Naive thymus-derived CD8-positive, alpha-beta T cell (primary cell): ENCODE measurements around the gene CNTNAP2. TPM values are rescaled to one million over a fixed set of nuclear protein-coding genes. Genes with fewer than 3 reads are reported as not detected.
"Not testable (repeated sequence)": the region's sequence is repeated elsewhere in the genome, so short reads cannot be mapped to it uniquely, and the experiment has no call there.

Experiments used
- ATAC-seq, 2 donors: fragments of 150-1000 bp; cut with Tn5 transposase in 1 of 2; sonication (Bioruptor Pico), chemical (Tn5 transposase) in 1 of 2; 1 replicate in 1 of 2; 2 replicates in 1 of 2; pipeline ENCODE4 v1.10.0; 2021; ENCODE audit warnings: mild to moderate bottlenecking in 2 of 2, moderate library complexity in 2 of 2
- POLR2A ChIA-PET: fragments of 350-600 bp; sonication (Branson Sonifier 250); formaldehyde crosslinking; loops from one replicate; lab custom pipeline; 2021; ENCODE audit warnings: antibody characterized with exemption; lab: Charles Lee
- DNase-seq, 10 donors: peaks; one replicate each; pipeline versions ENCODE4 v3.0.0 to v3.0.0-alpha.2; 2020 to 2022
- H3K27ac Mint-ChIP-seq, 10 donors: one replicate each; pipeline ENCODE4 v1.8.0; 2020 to 2022; ENCODE audit warnings: mild to moderate bottlenecking in 10 of 10, mixed read lengths in 10 of 10, moderate library complexity in 4 of 10, inconsistent platforms in 1 of 10
- H3K27me3 Mint-ChIP-seq, 5 donors: one replicate each; pipeline ENCODE4 v1.8.0; 2021 to 2022; ENCODE audit warnings: mixed read lengths in 5 of 5
- H3K36me3 Mint-ChIP-seq, 3 donors: one replicate each; pipeline ENCODE4 v1.8.0; 2020 to 2022; ENCODE audit warnings: mixed read lengths in 3 of 3, mild to moderate bottlenecking in 2 of 3, inconsistent platforms in 1 of 3
- H3K4me1 Mint-ChIP-seq, 4 donors: one replicate each; pipeline ENCODE4 v1.8.0; 2021 to 2022; ENCODE audit warnings: mixed read lengths in 4 of 4
- H3K4me3 Mint-ChIP-seq, 10 donors: one replicate each; pipeline ENCODE4 v1.8.0; 2020 to 2022; ENCODE audit warnings: mild to moderate bottlenecking in 10 of 10, mixed read lengths in 10 of 10, moderate library complexity in 6 of 10, inconsistent platforms in 1 of 10
- H3K9me3 Mint-ChIP-seq, 9 donors: one replicate each; pipeline ENCODE4 v1.8.0; 2020 to 2022; ENCODE audit warnings: mixed read lengths in 9 of 9, mild to moderate bottlenecking in 3 of 9, inconsistent platforms in 1 of 9, moderate library complexity in 1 of 9
- polyA plus RNA-seq, 3 donors: library from polyadenylated mRNA; unstranded; fragments of 300-500 nt; fragmentation: Illumina TruSeq; gene quantifications; one replicate each; pipeline ENCODE4 v1.2.3, GENCODE V29; 2021
- total RNA-seq, 8 experiments: library from RNA in 2 of 8; stranded (reverse) in 2 of 8; gene quantifications; one replicate each; pipeline ENCODE4 v1.2.3 and lab custom pipeline; 2021 to 2026

CNTNAP2 gene
- total and polyA plus RNA-seq, 5 experiments from 2014 or later: 0.12 to 1.5 (median 0.71) TPM; not detected in 1

DNA sequence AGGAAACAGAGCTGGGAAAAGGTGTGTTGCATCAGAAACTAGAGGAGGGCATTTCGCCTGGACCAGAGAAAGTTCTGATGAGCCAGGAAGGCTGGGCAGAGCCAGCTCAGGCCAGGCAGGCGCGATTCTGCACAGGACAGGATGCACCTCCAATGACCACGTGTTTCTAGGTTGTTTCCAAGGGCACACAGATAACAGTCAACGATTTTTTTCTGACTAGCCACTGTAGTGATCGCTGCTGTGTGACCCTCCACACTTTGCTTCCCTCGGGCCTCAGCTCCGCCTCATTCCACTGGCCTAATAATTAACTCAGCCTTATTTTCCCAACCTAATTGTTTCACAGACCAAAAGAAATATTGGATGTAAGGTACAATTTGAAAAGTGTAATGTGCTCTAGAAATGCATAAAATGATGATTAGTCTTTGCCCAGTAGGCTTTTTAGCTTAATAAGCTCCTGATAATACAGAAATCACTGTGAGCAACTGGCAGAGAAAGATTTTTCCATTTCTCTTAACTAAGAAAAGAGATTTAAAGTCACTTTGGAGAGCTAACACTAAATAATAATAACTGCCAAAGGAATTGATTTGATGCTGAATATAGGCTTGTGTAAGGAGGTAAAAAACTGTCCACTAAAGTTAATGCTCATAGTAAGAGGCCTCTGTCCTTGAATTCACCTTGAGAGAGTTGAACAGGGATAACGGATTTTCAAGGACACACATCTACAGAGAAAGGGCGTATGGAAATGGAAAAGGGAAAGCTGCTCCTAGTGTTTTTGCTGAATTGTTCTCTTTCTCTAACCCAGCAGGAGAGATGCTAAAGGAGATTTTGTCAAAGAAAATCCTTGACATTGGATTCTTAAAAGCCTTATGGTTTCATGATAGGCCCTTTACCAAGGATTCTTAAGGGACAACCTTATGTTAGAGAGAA, 2183.0 kb downstream of the CNTNAP2 start:
- ATAC-seq: no peak
- Mint-ChIP-seq H3K4me1 (peaks cover 4 to 26% (median 17%) of the 10 kb centered on the region in 4 donors), H3K36me3 (no peaks in the 10 kb centered on the region), H3K27me3 (peaks cover 0 to 3% (median 0%) of the 10 kb centered on the region in 5 donors), H3K9me3 (no peaks in the 10 kb centered on the region), H3K4me3 (no peak overlapping the region), H3K27ac (no peak overlapping the region)
- no peak for DNase-seq
- POLR2A ChIA-PET: no interaction called here

DNA sequence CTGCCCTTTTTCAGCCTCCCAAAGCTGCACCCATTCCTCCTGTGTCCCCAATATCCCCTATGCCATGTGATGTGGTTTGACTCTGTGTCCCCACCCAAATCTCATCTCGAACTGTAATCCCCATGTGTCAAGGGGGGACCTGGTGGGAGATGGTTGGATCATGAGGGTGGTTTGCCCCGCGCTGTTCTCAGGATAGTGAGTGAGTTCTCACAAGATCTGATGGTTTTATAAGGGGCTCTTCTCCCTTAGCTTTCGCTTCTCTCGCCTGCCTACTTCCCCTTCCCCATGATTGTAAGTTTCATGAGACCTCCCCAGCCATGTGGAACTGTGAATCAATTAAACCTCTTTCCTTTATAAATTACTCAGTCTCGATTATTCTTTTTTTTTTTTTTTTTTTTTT, 2185.8 kb downstream of the CNTNAP2 start:
- ATAC-seq, H3K36me3 Mint-ChIP-seq, H3K4me3 Mint-ChIP-seq, H3K27me3 Mint-ChIP-seq, DNase-seq, POLR2A ChIA-PET: not testable (repeated sequence)
- H3K9me3 Mint-ChIP-seq: peaks cover 0 to 16% (median 0%) of the 10 kb centered on the region in 9 donors
- peak overlapping the region in 1 of 10 donors; percentile 36 for H3K27ac Mint-ChIP-seq
- H3K4me1 Mint-ChIP-seq: peaks cover 9 to 51% (median 29%) of the 10 kb centered on the region in 4 donors

DNA sequence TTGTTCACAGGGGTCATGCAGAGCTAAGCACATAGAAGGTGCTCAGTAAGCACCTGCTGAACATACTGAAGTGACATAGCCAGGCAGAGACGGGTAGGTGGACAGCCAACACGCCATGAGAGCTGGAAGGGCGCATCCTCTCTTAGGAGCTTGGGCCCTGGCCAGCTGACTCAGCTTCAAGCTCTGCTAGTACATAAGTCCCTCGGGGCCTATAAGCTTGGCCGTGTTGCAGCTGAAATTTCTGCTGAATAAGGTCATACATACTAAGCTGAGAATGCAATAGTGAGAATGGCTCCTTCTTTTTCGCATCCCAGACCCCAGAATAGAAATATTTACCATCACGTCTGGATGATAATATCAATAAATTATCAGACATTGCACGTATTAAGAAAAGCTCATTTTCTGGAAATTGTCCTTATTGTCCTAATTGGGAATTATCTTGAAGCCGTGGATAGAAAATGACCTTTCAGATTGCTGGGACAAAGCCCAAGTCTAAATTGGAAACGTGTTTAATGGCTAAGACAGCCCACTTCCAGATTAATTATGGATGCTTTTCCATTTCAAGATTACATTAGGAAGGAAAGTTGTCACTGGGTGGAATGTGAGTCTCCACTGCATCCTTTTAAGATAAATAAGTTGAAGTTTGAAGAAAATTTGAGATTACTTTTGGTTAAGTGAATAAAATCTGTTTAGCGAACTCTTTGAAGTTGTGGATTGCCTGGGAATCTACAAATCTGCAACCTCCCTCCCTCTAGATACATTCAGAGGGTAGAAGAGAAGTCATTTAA, 2186.9 kb downstream of the CNTNAP2 start:
- H3K9me3 Mint-ChIP-seq: peaks cover 0 to 16% (median 0%) of the 10 kb centered on the region in 9 donors
- POLR2A ChIA-PET: no interaction called here
- H3K27ac Mint-ChIP-seq: peak overlapping the region in 5 of 10 donors; percentile 59 to 92 (median 66)
- ATAC-seq: no peak
- peak overlapping the region in 6 of 10 donors; percentile 15 to 71 (median 62) for H3K4me3 Mint-ChIP-seq
- H3K36me3 Mint-ChIP-seq: peaks cover 0 to 3% (median 0%) of the 10 kb centered on the region in 3 donors
- peaks cover 9 to 51% (median 29%) of the 10 kb centered on the region in 4 donors for H3K4me1 Mint-ChIP-seq
- H3K27me3 Mint-ChIP-seq: no peaks in the 10 kb centered on the region
- DNase-seq: no peak

DNA sequence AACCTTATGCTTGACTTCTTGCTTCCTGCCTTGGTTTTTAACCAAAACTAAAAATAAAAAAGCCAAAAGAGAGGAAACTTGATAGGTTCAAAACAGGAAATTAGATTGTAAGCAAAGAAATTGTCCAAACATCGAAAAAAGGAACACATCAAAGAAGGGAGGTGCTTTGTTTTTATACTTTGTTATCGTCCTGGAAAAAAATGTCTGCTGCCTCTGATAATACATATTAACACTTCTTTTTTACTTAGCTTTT, 2187.4 kb downstream of the CNTNAP2 start:
- POLR2A ChIA-PET: no interaction called here
- Mint-ChIP-seq H3K27me3 (no peaks in the 10 kb centered on the region), H3K36me3 (peaks cover 0 to 3% (median 0%) of the 10 kb centered on the region in 3 donors), H3K4me3 (peak overlapping the region in 6 of 10 donors; percentile 15 to 71 (median 62)), H3K4me1 (peaks cover 9 to 51% (median 29%) of the 10 kb centered on the region in 4 donors), H3K9me3 (peaks cover 0 to 16% (median 0%) of the 10 kb centered on the region in 9 donors), H3K27ac (peak overlapping the region in 5 of 10 donors; percentile 59 to 92 (median 66))
- ATAC-seq (no peak), DNase-seq (peak in 1 of 10 donors; percentile 4)

DNA sequence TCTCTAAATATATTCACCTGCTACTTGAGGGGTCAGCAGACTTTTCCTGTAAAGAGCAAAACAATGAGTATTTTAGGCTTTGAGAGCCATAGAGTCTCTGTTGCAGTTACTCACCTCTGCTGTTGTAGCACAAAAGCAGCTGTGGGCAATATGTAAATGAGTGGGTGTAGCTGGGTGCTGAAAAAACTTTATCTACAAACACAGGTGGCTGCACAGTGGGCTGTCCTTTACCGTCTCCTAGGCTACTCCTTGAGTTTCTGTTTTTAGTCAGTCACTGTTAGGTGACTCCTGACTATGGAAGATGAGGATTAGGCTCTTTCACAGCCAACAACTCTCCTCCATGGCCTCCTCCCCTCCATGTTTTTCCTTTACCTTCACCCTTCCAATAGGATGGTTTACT, 2187.9 kb downstream of the CNTNAP2 start:
- Mint-ChIP-seq H3K4me3 (peak overlapping the region in 5 of 10 donors; percentile 2 to 71 (median 12)), H3K27me3 (peaks cover 0 to 3% (median 0%) of the 10 kb centered on the region in 5 donors), H3K27ac (peak overlapping the region in 5 of 10 donors; percentile 13 to 92 (median 59)), H3K9me3 (peaks cover 0 to 16% (median 0%) of the 10 kb centered on the region in 9 donors), H3K4me1 (peaks cover 9 to 51% (median 29%) of the 10 kb centered on the region in 4 donors), H3K36me3 (peaks cover 0 to 3% (median 0%) of the 10 kb centered on the region in 3 donors)
- POLR2A ChIA-PET: no interaction called here
- ATAC-seq: no peak
- no peak for DNase-seq

DNA sequence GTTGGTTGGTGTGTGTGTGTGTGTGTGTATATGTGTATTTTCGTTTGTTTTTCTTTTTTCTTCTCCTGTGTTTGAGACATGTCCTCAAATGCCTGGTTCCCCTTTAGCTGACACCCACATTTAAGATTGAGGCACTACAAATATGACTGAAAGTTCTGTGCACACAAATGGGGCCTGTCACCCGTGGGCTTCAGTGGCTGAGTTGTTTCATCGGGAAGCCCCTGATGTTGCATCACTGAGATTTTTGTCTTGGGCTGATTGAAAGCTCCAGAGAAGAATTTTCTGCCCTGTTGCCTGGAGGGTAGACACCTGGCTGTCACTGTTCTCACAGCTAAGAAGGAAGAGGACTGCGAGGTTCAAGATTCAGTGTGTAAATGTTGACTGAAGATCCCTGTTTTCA, 2190.2 kb downstream of the CNTNAP2 start:
- Mint-ChIP-seq H3K4me1 (peaks cover 9 to 51% (median 29%) of the 10 kb centered on the region in 4 donors), H3K27ac (peak overlapping the region in 1 of 10 donors; percentile 53), H3K9me3 (peaks cover 0 to 16% (median 0%) of the 10 kb centered on the region in 9 donors), H3K4me3 (peak overlapping the region in 2 of 10 donors; percentile 8), H3K27me3 (peaks cover 0 to 22% (median 3%) of the 10 kb centered on the region in 5 donors), H3K36me3 (peaks cover 0 to 3% (median 0%) of the 10 kb centered on the region in 3 donors)
- DNase-seq: no peak
- no peak for ATAC-seq
- POLR2A ChIA-PET: no interaction called here

DNA sequence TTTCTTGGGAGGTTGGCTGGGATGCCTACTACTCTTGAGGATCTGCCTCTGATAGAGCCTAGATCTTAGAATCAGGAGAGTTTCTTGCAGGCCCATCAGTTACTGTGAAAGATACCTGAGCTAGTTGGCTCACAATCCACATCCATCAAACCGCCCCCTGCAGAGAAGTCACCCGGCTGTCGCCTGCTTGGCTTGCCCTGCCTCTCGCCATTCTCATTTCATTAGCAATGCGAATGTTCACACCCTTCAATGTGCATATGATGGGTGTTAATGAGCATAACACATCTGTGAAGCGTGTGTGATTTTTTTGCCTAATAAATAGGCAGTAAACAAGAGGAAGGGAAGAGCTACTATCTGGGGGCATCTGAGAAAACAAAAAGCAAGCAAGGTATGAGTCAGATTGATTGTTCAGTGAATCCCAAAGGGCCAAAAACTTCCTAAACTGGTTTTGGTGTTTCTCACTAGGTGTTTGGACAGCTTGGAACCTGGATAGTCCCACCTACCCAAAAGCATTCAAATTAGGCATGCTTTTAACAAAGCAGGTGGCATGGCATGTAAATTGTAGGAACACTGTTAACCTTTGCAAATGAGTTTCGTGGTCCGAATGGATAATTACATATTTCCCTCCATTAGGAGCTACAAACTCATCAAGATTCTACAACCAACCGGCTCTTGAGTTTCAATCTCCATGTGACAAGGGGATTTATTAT, 2201.7 kb downstream of the CNTNAP2 start:
- Mint-ChIP-seq H3K36me3 (no peaks in the 10 kb centered on the region), H3K27ac (no peak overlapping the region), H3K4me3 (no peak overlapping the region), H3K27me3 (peaks cover 0 to 15% (median 0%) of the 10 kb centered on the region in 5 donors), H3K4me1 (no peaks in the 10 kb centered on the region), H3K9me3 (peaks cover 0 to 17% (median 8%) of the 10 kb centered on the region in 9 donors)
- DNase-seq (no peak), ATAC-seq (no peak)
- POLR2A ChIA-PET: no interaction called here

DNA sequence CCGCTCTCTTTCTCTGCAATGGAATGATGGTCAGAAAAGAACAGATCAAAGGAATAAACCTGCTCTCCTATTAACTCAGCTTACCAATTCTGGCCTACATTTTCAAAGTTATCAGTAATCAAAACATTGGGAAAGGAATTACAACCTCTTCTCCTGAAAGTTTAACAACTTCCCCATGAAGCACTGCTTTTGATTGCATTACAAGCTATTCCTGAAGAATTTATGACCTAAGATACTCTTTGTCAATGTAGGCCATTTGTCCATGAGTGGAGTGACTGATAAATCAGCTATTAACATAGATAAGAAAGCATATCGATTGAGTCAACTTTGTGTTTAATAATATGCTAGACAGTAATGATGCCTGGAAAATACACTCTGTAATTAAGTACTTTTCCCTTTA, 2202.2 kb downstream of the CNTNAP2 start:
- POLR2A ChIA-PET: no interaction called here
- no peaks in the 10 kb centered on the region for H3K36me3 Mint-ChIP-seq
- H3K27me3 Mint-ChIP-seq: peaks cover 0 to 9% (median 4%) of the 10 kb centered on the region in 5 donors
- peaks cover 0 to 4% (median 0%) of the 10 kb centered on the region in 4 donors for H3K4me1 Mint-ChIP-seq
- H3K4me3 Mint-ChIP-seq: no peak overlapping the region
- DNase-seq (no peak), ATAC-seq (no peak)
- peaks cover 0 to 11% (median 5%) of the 10 kb centered on the region in 9 donors for H3K9me3 Mint-ChIP-seq
- H3K27ac Mint-ChIP-seq: no peak overlapping the region

DNA sequence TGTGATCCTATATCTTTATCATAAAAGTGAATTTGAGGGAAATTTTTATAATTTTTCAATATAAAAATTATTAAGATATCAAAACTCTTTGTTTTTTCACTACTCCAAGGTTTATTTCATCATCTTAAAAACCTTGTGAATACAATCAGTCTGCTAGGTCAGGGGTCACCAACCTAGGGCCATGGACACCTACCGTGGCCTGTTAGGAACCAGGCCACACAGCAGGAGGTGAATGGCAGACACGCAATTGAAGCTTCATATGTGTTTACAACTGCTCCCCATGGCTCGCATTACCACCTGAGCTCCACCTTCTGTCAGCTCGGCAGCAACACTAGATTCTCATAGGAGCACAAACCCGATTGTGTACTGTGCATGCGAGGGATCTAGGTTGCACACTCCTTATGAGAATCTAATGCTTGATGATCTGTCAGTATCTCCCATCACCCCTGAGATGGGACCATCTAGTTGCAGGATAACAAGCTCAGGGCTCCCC, 2202.8 kb downstream of the CNTNAP2 start:
- peaks cover 0 to 8% (median 1%) of the 10 kb centered on the region in 9 donors for H3K9me3 Mint-ChIP-seq
- H3K27ac Mint-ChIP-seq: no peak overlapping the region
- H3K36me3 Mint-ChIP-seq: no peaks in the 10 kb centered on the region
- DNase-seq (no peak), ATAC-seq (no peak)
- POLR2A ChIA-PET: no interaction called here
- H3K4me1 Mint-ChIP-seq: peaks cover 0 to 4% (median 0%) of the 10 kb centered on the region in 4 donors
- no peak overlapping the region for H3K4me3 Mint-ChIP-seq
- H3K27me3 Mint-ChIP-seq: peaks cover 0 to 8% (median 7%) of the 10 kb centered on the region in 5 donors

DNA sequence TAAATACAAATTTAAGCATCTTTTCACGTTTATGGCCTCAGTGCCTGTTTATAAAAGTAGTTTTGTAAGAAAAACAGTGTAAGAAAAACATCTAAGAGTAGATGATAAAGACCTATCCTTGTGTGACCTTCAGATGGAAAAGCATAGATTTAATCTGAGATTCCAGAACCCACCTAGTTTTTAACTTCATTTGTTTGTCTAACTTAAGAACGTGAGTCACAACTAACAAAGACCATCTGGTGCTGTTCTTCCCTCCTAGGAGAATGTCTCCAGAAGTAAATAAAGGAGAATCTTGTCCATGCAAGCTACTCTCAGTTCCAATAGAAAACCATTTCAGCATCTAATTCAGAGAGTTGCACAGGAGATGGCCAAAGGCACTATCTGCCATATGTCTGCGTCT, 2208.6 kb downstream of the CNTNAP2 start:
- H3K9me3 Mint-ChIP-seq: peaks cover 0 to 12% (median 1%) of the 10 kb centered on the region in 9 donors
- H3K27me3 Mint-ChIP-seq: peaks cover 1 to 15% (median 11%) of the 10 kb centered on the region in 5 donors
- POLR2A ChIA-PET: no interaction called here
- no peaks in the 10 kb centered on the region for H3K36me3 Mint-ChIP-seq
- H3K27ac Mint-ChIP-seq: no peak overlapping the region
- no peak overlapping the region for H3K4me3 Mint-ChIP-seq
- peaks cover 0 to 4% (median 2%) of the 10 kb centered on the region in 4 donors for H3K4me1 Mint-ChIP-seq
- ATAC-seq: no peak
- DNase-seq: no peak

DNA sequence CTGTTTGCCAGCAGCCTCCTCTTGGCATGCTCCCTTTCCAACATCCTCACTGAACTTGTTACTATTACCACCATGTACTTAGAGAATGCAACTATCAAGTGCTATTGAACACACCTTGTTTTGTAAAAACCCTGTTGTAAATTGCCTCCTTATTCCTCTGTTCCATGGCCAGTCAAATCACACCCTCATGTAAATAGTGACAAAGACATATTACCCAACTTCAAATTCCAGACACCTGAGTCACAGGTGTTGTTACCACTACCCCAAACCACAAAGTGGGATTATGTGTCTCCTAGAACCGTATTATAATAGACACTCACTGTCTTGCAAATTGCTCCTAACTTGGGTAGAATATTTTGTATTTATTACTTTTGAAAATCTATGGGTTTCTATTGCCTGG, 2210.8 kb downstream of the CNTNAP2 start:
- Mint-ChIP-seq H3K4me3 (no peak overlapping the region), H3K9me3 (peaks cover 0 to 24% (median 2%) of the 10 kb centered on the region in 9 donors), H3K36me3 (no peaks in the 10 kb centered on the region), H3K4me1 (peaks cover 0 to 13% (median 2%) of the 10 kb centered on the region in 4 donors), H3K27me3 (peaks cover 1 to 13% (median 11%) of the 10 kb centered on the region in 5 donors), H3K27ac (no peak overlapping the region)
- POLR2A ChIA-PET: no interaction called here
- DNase-seq: no peak
- ATAC-seq: no peak

DNA sequence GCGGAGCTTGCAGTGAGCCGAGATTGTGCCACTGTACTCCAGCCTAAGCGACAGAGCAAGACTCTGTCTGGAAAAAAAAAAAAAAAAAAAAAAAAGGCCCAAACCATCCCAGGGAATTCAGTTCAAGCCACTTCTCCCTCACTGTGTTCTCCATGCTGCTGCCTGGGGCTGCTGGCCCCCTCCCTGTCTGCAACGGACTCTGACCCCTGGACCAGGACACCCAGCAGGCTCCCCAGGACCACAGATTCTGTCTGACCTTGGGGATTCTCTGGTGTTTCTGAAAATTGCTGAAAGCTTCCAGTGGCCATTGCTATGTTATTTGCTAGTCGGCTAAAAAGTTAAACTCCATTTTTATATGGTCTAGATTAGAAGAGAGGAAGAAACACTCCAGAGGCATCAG, 2212.3 kb downstream of the CNTNAP2 start:
- Mint-ChIP-seq H3K27ac (no peak overlapping the region), H3K36me3 (no peaks in the 10 kb centered on the region), H3K9me3 (peaks cover 0 to 24% (median 2%) of the 10 kb centered on the region in 9 donors), H3K4me3 (no peak overlapping the region), H3K27me3 (peaks cover 4 to 24% (median 15%) of the 10 kb centered on the region in 5 donors), H3K4me1 (peaks cover 0 to 13% (median 0%) of the 10 kb centered on the region in 4 donors)
- DNase-seq (no peak), ATAC-seq (no peak)
- POLR2A ChIA-PET: no interaction called here
